Right atrium auricular region (tissue), 2 donors: ENCODE measurements around the gene PCBP2. TPM values are rescaled to one million over a fixed set of nuclear protein-coding genes. Genes with fewer than 3 reads are reported as not detected.

Source experiments
- DNase-seq: peaks from one replicate; pipeline ENCODE4 v3.0.0-alpha.2; 2019; ENCODE audit warnings: low spot score
- H3K27ac ChIP-seq, 2 donors: fragments of 200-600 bp; sonication (generic); 1 replicate in 1 of 2; 2 replicates in 1 of 2; pipeline ENCODE4 v1.5.1; 2016 to 2019
- H3K27me3 ChIP-seq, 2 donors: fragments of 200-600 bp; sonication (generic); one replicate each; pipeline versions ENCODE4 v1.5.1 to v1.6.0; 2017 to 2019
- H3K36me3 ChIP-seq: fragments of 200-600 bp; sonication (generic); one replicate; pipeline ENCODE4 v1.5.1; 2016
- H3K4me1 ChIP-seq, 2 donors: fragments of 200-600 bp; sonication (generic); one replicate each; pipeline versions ENCODE4 v1.5.1 to v1.6.0; 2017 to 2019
- H3K4me3 ChIP-seq, 2 donors: fragments of 200-600 bp; sonication (generic); 1 replicate in 1 of 2; 2 replicates in 1 of 2; pipeline ENCODE4 v1.5.1; 2017 to 2019; ENCODE audit warnings: mild to moderate bottlenecking in 1 of 2, moderate library complexity in 1 of 2
- H3K9me3 ChIP-seq, 2 donors: fragments of 200-600 bp; sonication (generic); one replicate each; pipeline ENCODE4 v1.5.1; 2019
- CTCF ChIP-seq, 2 donors: fragments of 200-600 bp; sonication (generic); IDR thresholded peaks; one replicate each; pipeline ENCODE4 v1.5.1; 2019; ENCODE audit warnings: antibody characterized with exemption in 2 of 2
- total RNA-seq, 2 donors: library from RNA; depleted of rRNA; stranded (reverse); fragments of >200 nt; gene quantifications; one replicate each; pipeline ENCODE4 v1.1.0, GENCODE V29; 2016

The PCBP2 gene
- total RNA-seq, 2 donors from 2014 or later: 288 to 378 TPM

- H3K9me3 ChIP-seq: no peaks in the 10 kb centered on the region
Measured at GRCh38 chr12:53499266-53500141, 47.6 kb downstream of the PCBP2 start, which contains the start of gene MAP3K12. TSS of gene MAP3K12 (minus strand) at chr12:53499458. CDS start at chr12:53487391, 12,067 bp downstream.

GRCh38 chr12:53500142-53500775 is 48.4 kb downstream of the PCBP2 start:
- peaks cover 0 to 42% of the 10 kb centered on the region in 2 donors for H3K4me1 ChIP-seq
- H3K36me3 ChIP-seq: peaks cover 4% of the 10 kb centered on the region
- peak; percentile 82 for DNase-seq
- no peaks in the 10 kb centered on the region for H3K27me3 ChIP-seq
- H3K4me3 ChIP-seq: peak overlapping the region; percentile 55 to 71
- TF ChIP-seq CTCF (IDR thresholded peaks at IDR 0.05): no peak
- peak overlapping the region; percentile 98 for H3K27ac ChIP-seq
- H3K9me3 ChIP-seq: no peaks in the 10 kb centered on the region

More at GRCh38 chr12:53499266-53500141, 47.6 kb downstream of the PCBP2 start, which contains the start of gene MAP3K12:
- Histone ChIP-seq H3K36me3 (no peaks in the 10 kb centered on the region), H3K27ac (peak within 1 kb of the TSS; percentile 98), H3K4me1 (peaks cover 0 to 42% of the 10 kb centered on the region in 2 donors), H3K4me3 (peak within 1 kb of the TSS; percentile 55 to 71), H3K27me3 (no peaks in the 10 kb centered on the region)
- DNase-seq: no peak
- peak in 1 of 2 donors; percentile 21 for TF ChIP-seq CTCF (IDR thresholded peaks at IDR 0.05)

GRCh38 chr12:53500776-53501614 is 49.1 kb downstream of the PCBP2 start, which contains the start of gene TARBP2:
TSS of gene TARBP2 (plus strand) at chr12:53501283. CDS start at chr12:53501409, 126 bp downstream.
- H3K4me3 ChIP-seq: peak within 1 kb of the TSS; percentile 68 to 71
- no peaks in the 10 kb centered on the region for H3K27me3 ChIP-seq
- peaks cover 0 to 38% of the 10 kb centered on the region in 2 donors for H3K4me1 ChIP-seq
- H3K9me3 ChIP-seq: no peaks in the 10 kb centered on the region
- H3K36me3 ChIP-seq: peaks cover 6% of the 10 kb centered on the region
- peak; percentile 100 for DNase-seq
- H3K27ac ChIP-seq: peak within 1 kb of the TSS; percentile 98
- TF ChIP-seq CTCF (IDR thresholded peaks at IDR 0.05): no peak

GRCh38 chr12:53501615-53502181 is 49.8 kb downstream of the PCBP2 start:
- no peak for TF ChIP-seq CTCF (IDR thresholded peaks at IDR 0.05)
- Histone ChIP-seq H3K4me1 (peaks cover 0 to 35% of the 10 kb centered on the region in 2 donors), H3K9me3 (no peaks in the 10 kb centered on the region), H3K36me3 (peaks cover 13% of the 10 kb centered on the region), H3K27ac (peak overlapping the region; percentile 98), H3K27me3 (no peaks in the 10 kb centered on the region), H3K4me3 (peak overlapping the region; percentile 68 to 71)
- DNase-seq: peak; percentile 89

- Histone ChIP-seq H3K27me3 (no peaks in the 10 kb centered on the region), H3K4me1 (peaks cover 0 to 35% of the 10 kb centered on the region in 2 donors), H3K36me3 (peaks cover 19% of the 10 kb centered on the region), H3K4me3 (peak overlapping the region; percentile 68 to 71), H3K9me3 (no peaks in the 10 kb centered on the region), H3K27ac (peak overlapping the region; percentile 98)
- TF ChIP-seq CTCF (IDR thresholded peaks at IDR 0.05): no peak
- DNase-seq: no peak
Measured at GRCh38 chr12:53502331-53502730, 50.4 kb downstream of the PCBP2 start.
